UCSD-AML1 (cell line): Measurements from ENCODE around the gene MAGI1.

Experiments
- DNase-seq: peaks from one replicate; lab custom pipeline; 2025; ENCODE audit not compliant: unreplicated experiment; lab: John Stamatoyannopoulos, UW

Gene MAGI1

DNA sequence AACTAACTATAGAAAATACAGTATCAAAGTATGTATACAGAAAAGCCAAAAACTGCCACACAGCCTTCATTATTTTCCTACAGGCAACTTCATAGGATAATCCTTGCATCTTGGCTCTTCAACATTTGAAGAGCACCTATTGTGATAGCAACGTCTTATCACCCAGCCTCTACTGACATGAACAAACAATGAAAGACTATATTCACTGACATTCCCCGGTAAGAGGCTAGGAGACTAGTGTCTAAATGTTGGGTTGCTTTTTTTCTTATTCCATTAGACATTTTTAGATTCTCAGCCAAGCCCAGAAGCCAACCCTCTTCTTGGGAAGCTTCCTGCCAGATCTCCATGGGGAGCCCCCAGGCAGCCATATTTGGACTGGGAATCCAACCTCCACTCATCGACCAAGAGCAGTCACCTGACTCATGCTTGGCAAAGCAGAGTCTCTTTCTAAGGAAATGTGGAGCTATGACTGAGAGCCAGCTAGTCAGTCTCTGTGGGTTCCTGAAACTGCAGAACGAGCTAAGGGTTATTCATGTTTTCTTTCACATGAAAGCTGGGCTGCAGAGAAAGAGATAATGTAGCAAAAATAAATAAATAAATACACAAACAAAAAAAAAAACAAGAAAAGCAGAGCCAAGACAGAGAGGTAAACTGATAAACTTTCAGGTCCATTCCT is 227.5 kb downstream of the MAGI1 start:
- no peak for DNase-seq

DNA sequence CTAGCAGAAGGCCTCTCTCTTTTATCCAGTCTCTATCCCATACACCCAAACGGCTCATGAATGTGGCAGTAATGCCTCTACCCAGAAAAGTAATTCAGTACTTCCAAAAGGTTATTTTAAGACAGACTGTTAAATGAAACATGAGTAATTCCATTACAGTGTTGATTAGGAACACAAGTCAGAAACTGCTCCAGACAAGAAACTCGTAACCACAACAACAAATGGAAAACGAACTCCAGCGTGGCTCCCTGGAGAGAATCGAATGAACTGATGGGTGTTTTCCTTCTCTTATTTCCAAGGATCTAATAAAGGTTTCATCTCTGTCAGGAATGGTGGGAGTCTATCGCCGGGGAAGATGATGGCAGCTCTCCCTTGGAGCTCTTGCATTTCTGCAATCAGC is 228.4 kb downstream of the MAGI1 start:
- DNase-seq: no peak

DNA sequence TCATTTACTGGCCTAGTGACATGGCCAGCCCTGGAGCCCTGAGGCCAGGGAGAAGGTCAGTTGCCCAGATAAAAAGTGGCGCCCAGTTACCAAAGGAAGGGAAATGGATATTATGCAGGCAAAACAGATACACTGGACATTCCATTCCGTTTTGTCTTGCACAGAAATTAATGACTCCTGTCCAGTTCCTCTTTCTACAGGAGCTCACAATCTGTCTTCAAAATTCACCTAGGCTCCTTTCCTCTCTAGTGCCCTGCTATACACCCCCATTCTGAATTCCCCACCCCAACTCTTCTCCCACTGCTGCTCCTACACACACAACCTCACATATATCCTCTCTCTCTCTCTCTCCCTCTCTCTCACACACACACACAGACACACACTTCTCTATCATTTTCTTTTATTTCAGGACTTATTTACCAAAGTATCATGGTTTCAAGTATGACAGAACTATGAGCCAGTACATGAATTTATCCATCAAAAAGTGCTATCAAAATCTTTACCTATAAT is 229.0 kb downstream of the MAGI1 start:
- DNase-seq: no peak

DNA sequence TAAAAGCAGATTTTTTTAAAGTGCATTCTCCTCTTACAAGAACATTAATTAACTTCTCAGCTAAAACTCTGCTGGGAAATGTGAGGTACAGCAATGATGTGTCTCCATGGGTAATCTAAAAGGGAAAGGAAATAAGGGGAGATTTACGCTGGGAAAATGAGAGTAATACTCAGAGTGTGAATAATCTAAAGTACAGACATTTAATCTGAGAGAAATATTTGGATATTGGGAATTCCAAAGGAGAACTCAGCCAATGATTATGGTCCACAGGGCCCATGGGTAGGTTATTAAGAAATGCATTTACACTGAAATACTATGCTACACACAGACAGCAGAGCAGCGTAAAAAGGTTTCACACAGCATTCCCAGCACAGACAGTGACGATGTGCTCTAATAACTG is 229.9 kb downstream of the MAGI1 start:
- no peak for DNase-seq

DNA sequence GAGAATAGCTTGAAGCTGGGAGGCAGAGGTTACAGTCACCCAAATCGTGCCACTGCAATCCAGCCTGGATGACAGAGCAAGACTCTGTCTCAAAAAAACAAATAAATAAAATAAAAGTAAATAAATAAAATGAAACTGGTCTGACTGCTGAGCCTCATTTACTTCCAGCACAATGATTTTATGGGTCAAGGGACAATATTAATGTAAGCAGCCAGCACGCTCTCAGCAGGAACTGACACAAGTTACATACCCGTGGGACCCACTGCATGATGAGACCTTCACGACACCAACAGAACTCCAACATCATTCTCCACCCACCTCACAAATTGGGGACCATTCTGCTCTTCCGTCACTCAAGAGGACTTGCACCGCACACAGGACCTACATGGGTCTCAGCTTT is 230.3 kb downstream of the MAGI1 start:
- DNase-seq: no peak

DNA sequence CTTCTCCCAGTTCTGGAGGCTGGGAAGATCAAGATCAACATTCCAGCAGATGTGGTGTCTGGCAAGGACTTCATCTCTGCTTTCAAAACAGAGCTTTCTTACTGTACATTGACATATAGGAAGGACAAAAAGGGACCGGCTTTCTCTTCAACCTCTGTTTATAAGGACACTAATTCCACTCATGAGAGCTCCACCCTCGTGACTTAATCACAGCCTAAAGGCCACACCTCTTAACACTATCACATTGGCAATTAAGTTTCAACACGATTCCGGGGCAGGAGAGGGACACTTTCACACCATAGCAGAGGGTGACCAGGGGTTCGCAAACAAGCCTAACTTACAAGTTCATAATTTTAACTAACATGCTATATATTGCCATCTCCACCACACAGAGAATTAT is 231.5 kb downstream of the MAGI1 start:
- DNase-seq: no peak

DNA sequence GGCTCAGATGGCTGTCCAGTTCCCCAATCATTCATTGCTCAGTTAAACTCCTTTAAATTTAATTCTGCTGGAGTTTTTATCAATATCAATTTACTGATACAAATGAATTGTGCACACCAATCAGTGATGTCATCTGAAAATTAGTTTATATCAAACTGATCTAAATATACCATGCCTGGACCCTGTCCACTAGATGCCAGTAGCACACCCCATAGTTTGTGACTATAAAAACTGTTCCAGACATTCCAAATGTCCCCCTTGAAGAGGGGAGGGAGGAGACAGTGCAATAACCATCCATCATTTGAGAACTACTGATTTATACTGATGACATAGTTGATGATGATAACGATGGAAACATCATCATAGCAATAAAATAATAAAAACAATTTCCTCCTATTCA is 232.1 kb downstream of the MAGI1 start:
- DNase-seq: no peak

DNA sequence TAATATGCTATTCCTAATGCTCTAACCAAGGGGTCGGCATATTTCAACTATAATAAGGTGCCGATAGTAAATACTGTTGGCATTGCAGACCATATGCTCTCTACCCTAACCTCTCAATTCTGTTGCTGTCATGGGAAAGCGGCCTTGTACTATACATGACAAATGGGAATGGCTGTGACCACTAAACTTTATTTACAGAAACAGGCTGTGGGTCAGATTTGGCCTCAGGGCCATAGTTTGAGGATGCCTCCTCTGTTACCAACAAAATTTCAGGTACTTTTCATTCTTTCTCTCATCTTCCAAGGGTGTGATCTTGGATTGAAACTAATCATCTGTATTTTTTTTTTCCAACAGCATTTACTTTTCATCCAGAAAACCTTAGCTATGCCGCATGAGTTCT is 242.0 kb downstream of the MAGI1 start:
- DNase-seq: no peak

DNA sequence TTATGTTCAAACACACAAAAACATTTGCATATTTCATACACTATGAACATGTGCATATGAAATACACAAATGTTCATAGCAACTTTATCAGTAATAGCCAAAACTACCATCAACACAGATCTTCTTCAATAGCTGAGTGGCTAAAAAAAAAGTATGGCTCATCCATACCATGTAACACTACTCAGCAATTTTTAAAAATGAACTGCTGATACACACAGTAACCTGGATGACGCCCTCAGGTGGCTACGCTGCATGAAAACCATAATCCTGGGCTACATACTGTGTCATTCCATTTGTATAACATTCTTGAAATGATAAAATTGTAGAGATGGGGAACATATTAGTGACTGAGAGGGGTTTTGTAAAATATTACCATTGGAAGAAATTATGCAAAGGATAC is 243.6 kb downstream of the MAGI1 start:
- no peak for DNase-seq

DNA sequence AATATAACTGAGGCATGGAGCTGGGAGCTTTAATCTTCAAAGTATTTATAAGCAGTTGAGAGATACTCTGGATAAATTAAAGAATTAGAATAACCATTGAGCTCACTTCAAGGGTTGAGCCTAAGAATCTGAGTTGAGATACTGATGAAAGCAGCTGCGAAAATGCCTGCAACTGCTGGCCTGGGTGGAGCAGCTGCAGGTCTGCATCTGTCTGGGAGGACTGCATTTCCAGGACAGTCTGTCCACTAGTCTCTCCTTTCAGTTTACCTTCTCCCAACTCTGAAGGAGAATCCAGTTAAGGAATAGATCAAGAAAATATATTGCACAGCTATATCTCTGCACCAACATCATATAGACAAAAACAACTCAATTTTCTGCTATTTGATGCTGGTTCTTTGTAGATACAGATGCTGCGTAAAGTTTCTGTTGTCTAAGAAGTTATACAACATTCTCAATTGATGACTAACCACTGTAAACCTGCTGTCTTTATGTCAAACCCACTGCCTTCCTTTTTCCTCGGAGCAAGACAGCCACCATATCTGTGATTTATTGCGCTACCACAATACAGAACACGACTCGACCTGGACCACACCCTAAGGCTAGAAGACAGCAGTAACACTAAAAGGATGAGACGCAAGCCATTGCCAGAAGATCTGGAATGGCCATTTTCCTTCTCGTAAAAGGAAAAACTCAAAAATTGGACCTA is 245.1 kb downstream of the MAGI1 start:
- no peak for DNase-seq

DNA sequence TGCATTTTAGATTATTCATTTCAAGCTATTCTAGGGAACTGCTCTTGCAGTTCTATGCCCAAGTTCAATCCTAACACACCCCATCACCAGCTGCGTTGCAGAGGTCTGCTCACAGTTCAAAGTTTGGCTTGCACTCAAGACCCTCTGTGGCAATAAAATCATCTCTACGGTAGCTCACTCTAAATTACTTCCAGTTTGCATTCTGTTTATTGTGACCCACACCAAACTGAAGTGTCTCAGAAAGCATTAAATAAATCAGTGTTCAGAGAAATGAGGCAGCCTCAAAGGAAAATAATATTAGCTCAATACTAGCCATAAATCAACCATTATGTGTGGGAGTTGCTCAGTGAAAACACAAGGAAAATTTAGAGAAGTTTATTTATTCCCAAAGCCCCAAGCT is 250.3 kb downstream of the MAGI1 start:
- DNase-seq: no peak

DNA sequence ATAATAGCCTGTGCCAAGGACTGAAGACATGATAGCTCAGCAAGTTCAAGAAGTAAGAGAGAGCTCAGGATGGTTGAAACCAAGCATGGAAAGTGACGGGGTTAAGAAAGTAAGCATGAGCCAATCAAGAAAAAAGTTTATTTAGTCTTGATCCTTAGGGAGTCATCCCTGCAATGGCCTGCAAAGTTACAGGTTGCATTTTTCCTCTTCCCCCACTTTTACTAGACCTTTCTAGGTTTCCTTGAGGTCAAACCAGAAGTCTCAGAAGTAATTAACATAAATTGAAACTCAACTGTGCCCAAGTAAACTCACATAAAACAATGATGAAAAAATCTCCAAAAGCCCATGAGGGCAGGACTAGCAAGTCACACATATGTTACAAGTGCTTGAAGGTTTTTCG is 250.9 kb downstream of the MAGI1 start:
- no peak for DNase-seq

DNA sequence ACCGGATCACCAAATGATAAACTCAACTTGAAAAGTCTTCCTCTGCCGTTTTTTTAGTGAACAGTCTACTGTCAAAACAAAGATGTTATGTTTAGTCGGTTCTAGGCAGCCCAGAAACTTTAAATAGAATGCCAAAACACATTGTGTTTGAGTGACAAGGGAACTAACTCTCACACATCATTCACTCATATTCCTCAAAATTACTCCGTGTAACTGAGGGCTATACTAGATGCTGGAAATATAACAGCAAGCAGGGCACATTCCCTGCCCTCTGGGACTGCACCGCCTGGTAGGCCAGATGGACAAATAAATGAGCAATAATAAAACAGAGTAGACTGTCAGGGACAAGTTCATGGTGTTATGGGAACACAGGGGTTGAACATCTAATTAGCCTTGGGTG is 251.4 kb downstream of the MAGI1 start:
- no peak for DNase-seq

DNA sequence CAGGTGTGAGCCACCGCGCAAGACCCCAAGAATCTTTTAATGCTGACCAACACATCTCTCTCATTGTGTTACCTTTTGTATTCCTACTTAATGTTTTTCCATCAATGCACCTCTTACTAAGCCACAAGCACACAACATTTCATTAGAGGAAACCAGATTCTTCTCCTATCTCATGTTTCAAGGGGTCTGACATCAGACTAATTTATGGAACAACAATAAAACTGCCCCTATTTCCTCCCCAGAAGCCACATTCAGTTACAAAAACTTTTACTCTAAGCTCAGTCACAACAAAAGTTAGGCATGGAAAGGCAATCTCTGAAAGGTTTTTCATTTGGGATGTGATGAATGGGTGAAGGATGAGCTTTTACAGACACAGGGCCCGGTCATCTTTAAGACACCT is 251.8 kb downstream of the MAGI1 start:
- DNase-seq: no peak

DNA sequence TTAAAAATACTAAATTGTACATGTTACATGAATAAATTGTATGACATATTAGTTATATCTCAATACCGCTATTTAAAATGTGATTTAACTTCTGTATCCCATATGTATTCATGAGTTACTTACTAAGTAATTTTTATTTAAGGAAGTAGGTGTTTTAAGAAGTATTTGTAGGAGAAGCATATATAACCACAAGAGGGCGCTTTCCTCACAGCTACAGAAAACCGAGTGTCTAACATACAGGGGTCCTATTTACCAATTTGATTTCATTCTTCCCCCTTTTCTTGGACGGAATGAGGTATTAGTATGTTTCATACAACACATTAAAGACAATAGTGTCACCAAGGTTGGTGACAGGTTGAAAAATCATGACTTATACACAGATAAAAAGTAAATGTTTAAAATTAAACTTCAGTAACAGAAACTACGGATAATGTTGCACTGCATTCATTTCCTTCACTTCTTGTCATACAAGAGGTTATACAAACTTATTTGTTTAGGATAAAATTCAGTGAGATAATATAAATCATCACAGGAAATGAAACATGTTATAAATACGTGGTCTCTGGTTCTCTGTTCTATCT is 253.6 kb downstream of the MAGI1 start:
- DNase-seq: no peak

DNA sequence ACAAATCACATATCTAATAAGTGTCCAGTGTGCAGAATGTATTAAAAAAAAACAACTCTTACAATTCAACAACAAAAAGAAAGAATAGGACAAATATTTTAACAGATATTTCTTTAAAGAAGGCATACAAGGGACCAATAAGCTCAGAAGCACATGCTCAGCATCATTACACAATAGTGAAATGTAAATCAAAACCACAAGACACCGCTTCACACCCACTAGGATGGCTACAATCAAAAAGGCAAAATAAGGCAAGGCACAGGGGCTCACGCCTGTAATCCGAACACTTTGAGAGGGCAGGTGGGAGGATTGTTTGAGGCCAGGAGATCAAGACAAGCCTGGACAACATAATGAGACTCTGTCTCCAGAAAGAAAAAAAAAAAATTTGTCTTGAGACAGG is 255.6 kb downstream of the MAGI1 start:
- no peak for DNase-seq

DNA sequence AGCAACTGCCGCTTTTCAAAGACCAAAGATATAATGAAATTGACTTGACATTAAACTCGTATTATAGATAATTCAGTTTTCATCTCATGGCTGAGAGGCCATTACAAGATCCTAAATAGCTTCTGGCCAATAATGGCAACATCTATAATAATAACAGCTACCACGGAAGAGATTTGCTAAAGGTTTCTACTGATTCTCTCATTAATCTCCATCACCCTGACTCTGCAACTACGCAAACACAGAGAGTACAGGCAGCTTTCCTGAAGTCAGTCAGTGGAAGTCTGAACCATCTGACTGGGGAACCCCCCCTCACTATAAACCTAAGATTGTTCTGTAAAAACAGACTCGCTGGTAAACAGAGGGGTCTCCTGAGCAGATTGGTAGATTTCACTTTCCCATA is 257.1 kb downstream of the MAGI1 start:
- DNase-seq: no peak

DNA sequence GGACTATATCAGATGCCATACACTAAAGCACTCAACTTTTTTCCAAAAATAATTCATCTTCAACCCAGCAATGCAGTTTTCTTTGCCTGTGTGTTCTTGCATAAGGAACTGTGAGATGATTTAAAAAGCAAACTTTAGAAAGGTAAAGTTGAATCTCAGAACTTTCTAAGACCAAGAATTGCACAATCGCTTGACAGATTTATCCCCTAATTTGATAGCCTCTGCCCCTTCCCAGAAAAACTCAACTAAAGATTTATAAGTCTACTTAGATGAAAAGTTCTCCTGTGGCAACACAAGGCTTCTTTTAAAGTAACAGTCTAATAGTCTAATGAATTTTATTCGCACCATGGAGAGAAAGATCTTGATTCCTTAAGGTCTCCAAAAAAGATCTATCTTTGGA is 259.3 kb downstream of the MAGI1 start:
- DNase-seq: no peak

DNA sequence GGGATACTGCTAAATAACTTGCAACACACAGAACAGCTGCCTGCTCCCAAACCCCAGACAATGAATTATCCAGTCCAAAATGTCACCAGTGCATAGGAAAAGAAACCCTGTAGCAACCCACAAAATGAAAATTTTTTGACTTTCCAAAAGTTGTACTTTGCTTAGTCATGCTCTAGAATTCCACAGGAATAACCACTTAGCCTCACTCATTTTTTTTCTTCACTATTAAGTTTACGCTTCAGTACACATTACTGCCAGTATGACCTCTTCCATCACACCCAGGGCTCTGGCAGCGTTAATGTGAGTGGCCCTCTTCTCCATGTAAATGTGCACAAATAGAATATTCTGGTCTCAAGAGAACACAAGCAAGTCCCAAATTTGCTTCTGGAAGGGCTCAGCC is 259.8 kb downstream of the MAGI1 start:
- no peak for DNase-seq

DNA sequence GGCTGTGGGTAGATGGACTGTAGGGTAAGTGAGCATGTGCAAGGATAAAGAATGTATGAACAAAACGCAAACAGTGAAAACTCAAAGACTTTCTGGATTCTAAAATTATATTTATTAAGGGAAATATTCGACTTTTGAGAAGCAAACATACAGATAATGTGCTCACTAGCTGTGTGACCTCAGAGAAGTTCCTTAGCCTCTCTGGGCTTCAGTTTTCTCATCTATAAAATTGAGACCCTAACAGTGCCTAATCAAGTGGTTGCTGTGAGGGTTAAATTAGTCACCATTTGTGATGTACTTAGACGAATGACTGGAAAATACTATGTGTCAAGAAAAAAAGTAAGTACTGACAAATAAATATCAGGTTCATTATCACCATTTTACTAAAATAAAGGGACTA is 261.7 kb downstream of the MAGI1 start:
- DNase-seq: no peak

DNA sequence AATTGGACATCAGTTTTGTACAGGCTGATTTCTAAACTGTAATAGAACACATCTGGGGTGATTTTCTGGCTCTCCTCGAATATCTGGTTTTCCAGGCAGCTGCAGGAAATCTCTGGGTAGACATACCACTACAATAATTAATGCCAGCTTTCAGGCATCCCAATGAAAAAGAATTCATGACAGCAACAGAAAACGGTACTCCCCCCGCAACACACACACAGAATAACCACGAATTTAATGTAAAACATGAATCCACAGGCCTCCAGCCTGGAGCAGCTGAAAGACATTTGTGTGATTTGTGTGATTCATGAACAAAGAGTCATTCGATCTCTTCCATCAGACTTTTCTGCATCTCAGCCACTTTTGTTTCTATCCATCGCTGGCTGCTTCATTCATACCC is 262.2 kb downstream of the MAGI1 start:
- DNase-seq: no peak

DNA sequence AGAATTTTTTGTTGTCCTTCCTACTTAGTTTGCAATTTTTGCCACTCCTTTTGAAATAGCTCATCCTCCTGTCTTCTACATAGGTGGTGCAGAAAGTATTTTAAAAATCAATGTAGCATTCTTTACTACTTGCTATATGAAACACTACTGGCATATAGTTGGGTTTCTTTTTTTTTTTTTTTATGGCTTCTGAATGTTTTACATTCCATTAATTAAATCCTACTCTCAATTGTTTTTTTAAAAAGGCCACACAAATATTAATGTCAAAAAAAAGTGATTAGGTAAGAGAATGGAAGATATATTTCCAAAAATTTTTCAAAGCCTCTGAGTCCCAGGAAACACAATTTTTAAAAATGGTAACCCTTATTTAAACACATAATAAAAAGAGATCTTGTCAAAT is 262.6 kb downstream of the MAGI1 start:
- no peak for DNase-seq

DNA sequence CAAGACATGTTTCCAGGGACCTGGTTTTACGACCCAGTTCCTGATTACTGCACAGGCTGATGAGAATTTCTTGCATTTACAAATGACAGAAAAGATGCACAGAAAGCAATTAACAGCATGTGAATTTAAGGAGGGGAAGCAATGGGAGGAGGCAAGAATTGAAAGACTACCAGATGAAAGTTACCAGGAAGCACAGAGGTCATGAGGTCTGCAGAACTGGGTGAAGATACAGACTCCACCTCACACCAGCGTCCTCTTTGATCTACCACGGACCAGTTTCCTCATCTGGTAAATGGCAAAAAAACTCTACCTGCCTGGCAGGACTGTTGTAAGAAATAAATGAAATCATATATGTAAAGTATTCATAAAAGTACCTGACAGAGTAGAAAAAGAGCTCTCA is 266.0 kb downstream of the MAGI1 start:
- no peak for DNase-seq
